ENCODE data around the gene GPR155.

DNA sequence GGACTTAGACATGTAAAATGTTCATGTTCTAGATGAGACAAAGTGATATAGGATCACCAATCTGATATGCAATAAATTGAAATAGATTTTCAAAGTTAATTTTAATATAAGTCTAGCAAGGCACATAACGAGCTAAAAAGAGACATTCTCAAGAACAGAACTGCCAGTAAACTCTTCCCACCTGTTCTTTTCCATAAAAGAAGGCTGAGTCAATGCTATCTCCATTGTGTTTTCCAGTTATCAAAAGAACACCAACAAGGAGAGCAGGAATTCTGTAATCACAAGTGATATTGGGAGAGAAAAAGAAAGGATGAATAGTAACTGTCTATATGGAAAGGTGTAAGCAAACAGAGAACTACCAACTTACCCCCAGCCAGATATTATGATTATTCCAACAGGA lies 25.6 kb downstream of the GPR155 start:
- TF ChIP-seq SP1 (IDR thresholded peaks at IDR 0.05) (no peak), TAF1 (conservative IDR thresholded peaks at IDR 0.05) (no peak), GABPA (IDR thresholded peaks at IDR 0.05 in 1 of 2, conservative IDR thresholded peaks at IDR 0.05 in 1 of 2) (no peak)
- TF ChIP-seq, protein P1, sequence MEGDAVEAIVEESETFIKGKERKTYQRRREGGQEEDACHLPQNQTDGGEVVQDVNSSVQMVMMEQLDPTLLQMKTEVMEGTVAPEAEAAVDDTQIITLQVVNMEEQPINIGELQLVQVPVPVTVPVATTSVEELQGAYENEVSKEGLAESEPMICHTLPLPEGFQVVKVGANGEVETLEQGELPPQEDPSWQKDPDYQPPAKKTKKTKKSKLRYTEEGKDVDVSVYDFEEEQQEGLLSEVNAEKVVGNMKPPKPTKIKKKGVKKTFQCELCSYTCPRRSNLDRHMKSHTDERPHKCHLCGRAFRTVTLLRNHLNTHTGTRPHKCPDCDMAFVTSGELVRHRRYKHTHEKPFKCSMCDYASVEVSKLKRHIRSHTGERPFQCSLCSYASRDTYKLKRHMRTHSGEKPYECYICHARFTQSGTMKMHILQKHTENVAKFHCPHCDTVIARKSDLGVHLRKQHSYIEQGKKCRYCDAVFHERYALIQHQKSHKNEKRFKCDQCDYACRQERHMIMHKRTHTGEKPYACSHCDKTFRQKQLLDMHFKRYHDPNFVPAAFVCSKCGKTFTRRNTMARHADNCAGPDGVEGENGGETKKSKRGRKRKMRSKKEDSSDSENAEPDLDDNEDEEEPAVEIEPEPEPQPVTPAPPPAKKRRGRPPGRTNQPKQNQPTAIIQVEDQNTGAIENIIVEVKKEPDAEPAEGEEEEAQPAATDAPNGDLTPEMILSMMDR (IDR thresholded peaks at IDR 0.05; ENCODE audit: low read depth, low read length, missing input control) = no peak
- TF ChIP-seq, protein P2, sequence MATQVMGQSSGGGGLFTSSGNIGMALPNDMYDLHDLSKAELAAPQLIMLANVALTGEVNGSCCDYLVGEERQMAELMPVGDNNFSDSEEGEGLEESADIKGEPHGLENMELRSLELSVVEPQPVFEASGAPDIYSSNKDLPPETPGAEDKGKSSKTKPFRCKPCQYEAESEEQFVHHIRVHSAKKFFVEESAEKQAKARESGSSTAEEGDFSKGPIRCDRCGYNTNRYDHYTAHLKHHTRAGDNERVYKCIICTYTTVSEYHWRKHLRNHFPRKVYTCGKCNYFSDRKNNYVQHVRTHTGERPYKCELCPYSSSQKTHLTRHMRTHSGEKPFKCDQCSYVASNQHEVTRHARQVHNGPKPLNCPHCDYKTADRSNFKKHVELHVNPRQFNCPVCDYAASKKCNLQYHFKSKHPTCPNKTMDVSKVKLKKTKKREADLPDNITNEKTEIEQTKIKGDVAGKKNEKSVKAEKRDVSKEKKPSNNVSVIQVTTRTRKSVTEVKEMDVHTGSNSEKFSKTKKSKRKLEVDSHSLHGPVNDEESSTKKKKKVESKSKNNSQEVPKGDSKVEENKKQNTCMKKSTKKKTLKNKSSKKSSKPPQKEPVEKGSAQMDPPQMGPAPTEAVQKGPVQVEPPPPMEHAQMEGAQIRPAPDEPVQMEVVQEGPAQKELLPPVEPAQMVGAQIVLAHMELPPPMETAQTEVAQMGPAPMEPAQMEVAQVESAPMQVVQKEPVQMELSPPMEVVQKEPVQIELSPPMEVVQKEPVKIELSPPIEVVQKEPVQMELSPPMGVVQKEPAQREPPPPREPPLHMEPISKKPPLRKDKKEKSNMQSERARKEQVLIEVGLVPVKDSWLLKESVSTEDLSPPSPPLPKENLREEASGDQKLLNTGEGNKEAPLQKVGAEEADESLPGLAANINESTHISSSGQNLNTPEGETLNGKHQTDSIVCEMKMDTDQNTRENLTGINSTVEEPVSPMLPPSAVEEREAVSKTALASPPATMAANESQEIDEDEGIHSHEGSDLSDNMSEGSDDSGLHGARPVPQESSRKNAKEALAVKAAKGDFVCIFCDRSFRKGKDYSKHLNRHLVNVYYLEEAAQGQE (IDR thresholded peaks at IDR 0.05) = no peak
